Measurements from ENCODE around the gene RHOV.

DNA sequence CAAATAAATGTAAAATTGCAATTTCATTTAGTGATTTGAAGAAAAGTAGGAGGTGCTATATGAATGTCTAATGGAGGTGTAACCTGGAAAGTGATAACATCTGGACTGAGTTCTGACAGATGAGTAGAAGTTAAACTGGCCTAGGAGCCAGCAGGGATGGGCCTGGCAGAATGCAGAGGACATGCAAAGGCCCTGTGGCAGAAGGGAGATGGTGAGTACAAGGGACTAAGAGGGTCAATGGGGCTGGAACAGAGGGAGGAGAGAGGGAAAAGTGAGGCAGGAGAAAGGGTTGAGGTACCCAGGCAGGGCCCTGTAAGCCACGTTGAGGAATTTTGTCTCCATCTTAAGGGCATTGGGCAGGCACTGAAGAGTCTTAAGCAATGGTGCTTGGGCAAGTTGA, 42.2 kb downstream of the RHOV start:
- no peak for TF ChIP-seq EZH2phosphoT487 (IDR thresholded peaks at IDR 0.05; ENCODE audit: low read depth)
- TF ChIP-seq, protein P1, sequence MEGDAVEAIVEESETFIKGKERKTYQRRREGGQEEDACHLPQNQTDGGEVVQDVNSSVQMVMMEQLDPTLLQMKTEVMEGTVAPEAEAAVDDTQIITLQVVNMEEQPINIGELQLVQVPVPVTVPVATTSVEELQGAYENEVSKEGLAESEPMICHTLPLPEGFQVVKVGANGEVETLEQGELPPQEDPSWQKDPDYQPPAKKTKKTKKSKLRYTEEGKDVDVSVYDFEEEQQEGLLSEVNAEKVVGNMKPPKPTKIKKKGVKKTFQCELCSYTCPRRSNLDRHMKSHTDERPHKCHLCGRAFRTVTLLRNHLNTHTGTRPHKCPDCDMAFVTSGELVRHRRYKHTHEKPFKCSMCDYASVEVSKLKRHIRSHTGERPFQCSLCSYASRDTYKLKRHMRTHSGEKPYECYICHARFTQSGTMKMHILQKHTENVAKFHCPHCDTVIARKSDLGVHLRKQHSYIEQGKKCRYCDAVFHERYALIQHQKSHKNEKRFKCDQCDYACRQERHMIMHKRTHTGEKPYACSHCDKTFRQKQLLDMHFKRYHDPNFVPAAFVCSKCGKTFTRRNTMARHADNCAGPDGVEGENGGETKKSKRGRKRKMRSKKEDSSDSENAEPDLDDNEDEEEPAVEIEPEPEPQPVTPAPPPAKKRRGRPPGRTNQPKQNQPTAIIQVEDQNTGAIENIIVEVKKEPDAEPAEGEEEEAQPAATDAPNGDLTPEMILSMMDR (IDR thresholded peaks at IDR 0.05; ENCODE audit: low read depth, low read length) = no peak

Data from OCI-LY3 (cell line).